ENCODE results near the gene SLC26A8. TPM values are rescaled to one million over a fixed set of nuclear protein-coding genes. Genes with fewer than 3 reads are reported as not detected.
"Not testable (repeated sequence)": the region's sequence is repeated elsewhere in the genome, so short reads cannot be mapped to it uniquely, and the experiment has no call there.

Gene SLC26A8
- total RNA-seq, 4 donors from 2014 or later: 0.19 TPM; not detected in 3

DNA sequence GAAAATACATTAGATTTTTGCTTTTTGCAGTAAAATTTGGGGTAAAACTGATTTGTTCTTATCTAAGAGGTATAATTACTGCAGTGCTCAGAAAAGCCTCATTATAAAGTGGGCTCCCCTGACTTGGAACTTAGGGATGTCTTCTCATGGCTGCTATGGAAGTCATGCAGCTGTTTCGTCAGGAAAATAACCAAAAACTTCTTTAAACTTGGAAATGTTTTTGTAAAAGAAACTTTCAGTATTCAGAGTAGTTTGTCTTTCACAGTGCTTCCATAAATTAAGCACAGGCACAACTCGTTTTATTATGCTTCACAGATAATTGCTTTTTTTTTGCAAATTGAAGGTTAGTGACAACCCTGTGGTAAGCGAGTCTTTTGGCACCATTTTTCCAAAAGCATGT lies 10.0 kb upstream of the SLC26A8 start:
- TF ChIP-seq, protein P1, sequence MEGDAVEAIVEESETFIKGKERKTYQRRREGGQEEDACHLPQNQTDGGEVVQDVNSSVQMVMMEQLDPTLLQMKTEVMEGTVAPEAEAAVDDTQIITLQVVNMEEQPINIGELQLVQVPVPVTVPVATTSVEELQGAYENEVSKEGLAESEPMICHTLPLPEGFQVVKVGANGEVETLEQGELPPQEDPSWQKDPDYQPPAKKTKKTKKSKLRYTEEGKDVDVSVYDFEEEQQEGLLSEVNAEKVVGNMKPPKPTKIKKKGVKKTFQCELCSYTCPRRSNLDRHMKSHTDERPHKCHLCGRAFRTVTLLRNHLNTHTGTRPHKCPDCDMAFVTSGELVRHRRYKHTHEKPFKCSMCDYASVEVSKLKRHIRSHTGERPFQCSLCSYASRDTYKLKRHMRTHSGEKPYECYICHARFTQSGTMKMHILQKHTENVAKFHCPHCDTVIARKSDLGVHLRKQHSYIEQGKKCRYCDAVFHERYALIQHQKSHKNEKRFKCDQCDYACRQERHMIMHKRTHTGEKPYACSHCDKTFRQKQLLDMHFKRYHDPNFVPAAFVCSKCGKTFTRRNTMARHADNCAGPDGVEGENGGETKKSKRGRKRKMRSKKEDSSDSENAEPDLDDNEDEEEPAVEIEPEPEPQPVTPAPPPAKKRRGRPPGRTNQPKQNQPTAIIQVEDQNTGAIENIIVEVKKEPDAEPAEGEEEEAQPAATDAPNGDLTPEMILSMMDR (IDR thresholded peaks at IDR 0.05): no peak
- TF ChIP-seq POLR2A (IDR thresholded peaks at IDR 0.05): no peak
- DNase-seq: no peak
- Histone ChIP-seq H3K9me3 (no peaks in the 10 kb centered on the region), H3K27ac (peak overlapping the region in 2 of 4 donors; percentile 47 to 54), H3K27me3 (no peaks in the 10 kb centered on the region), H3K4me3 (no peak overlapping the region), H3K36me3 (peaks cover 0 to 7% (median 0%) of the 10 kb centered on the region in 3 donors), H3K4me1 (peaks cover 24 to 98% (median 55%) of the 10 kb centered on the region in 3 donors)
- WGBS, 2 donors: 47% methylated on average over 3 of the region's 3 CpGs
- intact Hi-C loops (cut with DNase I): no loop called here

DNA sequence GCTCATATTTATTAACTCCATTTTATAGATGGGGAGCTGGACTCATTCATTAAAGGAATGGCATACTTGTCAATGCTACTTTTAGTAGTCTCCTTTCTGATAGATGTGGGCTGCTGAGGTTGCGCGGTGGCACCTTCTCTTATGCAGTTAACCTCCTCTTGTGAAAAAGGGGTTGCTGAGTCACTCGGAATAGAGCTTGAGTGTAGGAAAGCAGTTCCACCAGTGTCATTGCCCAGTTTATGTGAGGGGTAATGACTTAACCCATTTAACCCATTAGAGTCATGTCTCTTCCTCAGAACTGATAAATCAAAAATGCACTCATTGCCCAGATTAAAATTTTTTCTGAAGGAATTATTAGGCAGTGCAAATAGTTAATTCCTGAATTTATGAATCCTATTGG lies 9.5 kb upstream of the SLC26A8 start:
- Histone ChIP-seq H3K27me3 (no peaks in the 10 kb centered on the region), H3K27ac (peak overlapping the region in 2 of 4 donors; percentile 47 to 54), H3K4me1 (peaks cover 24 to 93% (median 50%) of the 10 kb centered on the region in 3 donors), H3K36me3 (peaks cover 0 to 7% (median 0%) of the 10 kb centered on the region in 3 donors), H3K4me3 (no peak overlapping the region), H3K9me3 (no peaks in the 10 kb centered on the region)
- 31 to 34% methylated on average over 3 of the region's 3 CpGs for WGBS, 2 donors
- DNase-seq: no peak
- intact Hi-C loops (cut with DNase I): no loop called here
- no peak for TF ChIP-seq POLR2A (IDR thresholded peaks at IDR 0.05)
- TF ChIP-seq, protein P1 (IDR thresholded peaks at IDR 0.05): no peak

DNA sequence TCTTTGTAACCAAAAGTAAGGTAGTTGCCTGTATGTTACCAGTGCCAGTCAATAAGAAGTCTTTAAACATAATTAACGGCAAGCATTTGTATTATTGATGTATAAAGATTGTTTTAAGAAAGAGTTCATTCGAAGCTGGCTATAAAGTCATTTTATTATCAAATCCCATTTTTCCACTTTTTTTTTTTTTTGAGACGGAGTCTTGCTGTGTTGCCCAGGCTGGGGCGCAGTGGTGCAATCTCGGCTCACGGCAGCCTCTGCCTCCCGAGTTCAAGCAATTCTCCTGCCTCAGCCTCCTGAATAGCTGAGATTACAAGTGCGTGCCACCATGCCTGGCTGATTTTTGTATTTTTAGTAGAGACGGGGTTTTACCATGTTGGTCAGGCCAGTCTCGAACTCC lies 8.7 kb upstream of the SLC26A8 start:
- H3K9me3 ChIP-seq; intact Hi-C loops (cut with DNase I); H3K4me3 ChIP-seq; H3K36me3 ChIP-seq; H3K27me3 ChIP-seq; DNase-seq: not testable (repeated sequence)
- 93 to 95% methylated on average over 10 of the region's 10 CpGs for WGBS, 2 donors
- peaks cover 21 to 85% (median 45%) of the 10 kb centered on the region in 3 donors for H3K4me1 ChIP-seq
- H3K27ac ChIP-seq: peak overlapping the region in 2 of 4 donors; percentile 42 to 54

DNA sequence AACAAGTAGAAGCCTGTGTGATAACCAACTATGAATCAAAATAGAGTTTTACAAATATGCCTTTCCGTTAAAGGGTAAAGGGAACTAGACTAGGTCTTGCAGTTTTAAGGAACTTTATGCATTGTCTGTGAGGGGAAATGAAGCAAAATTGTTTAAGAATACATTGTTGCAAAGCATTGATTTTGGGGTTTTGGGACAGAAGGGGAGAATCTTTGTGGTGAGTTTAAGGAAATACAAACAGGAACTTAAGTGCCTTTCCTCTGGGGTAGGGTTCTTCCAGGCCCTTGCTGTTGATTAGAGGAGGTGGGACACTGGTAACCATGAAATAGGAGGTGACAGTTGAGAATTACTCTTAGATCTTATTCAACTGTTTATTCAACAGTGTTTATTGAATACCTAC lies 7.8 kb upstream of the SLC26A8 start:
- Histone ChIP-seq H3K4me1 (peaks cover 17 to 76% (median 38%) of the 10 kb centered on the region in 3 donors), H3K4me3 (no peak overlapping the region), H3K27me3 (no peaks in the 10 kb centered on the region), H3K27ac (peak overlapping the region in 2 of 4 donors; percentile 36 to 54), H3K9me3 (no peaks in the 10 kb centered on the region), H3K36me3 (peaks cover 0 to 7% (median 0%) of the 10 kb centered on the region in 3 donors)
- no peak for DNase-seq
- intact Hi-C loops (cut with DNase I): no loop called here
- TF ChIP-seq POLR2A (IDR thresholded peaks at IDR 0.05): no peak
- TF ChIP-seq, protein P1 (IDR thresholded peaks at IDR 0.05): no peak
- 69 to 81% methylated on average over 1 of the region's 1 CpG for WGBS, 2 donors

DNA sequence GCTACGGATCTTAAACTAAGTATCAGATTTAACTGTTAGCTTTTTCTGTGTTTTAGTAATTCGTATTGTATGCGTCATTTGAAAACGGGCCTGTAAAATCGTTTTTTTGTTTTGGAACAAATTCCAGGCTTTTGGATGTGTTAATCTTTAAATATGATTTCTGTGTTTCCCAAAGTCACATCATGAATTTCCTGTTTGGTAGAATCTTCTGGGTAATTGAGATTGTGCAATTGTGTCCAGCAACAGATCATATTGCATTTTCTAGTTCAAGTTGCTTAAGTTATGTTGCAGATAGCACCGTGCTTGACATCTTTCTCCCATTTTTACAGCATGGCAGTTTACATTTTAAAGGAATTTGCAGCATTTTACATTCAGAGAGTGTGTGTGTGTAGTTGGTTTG lies 5.0 kb upstream of the SLC26A8 start:
- DNase-seq: no peak
- Histone ChIP-seq H3K9me3 (no peaks in the 10 kb centered on the region), H3K27ac (peak overlapping the region; percentile 92 to 94 (median 94)), H3K4me1 (peaks cover 19 to 59% (median 34%) of the 10 kb centered on the region in 3 donors), H3K36me3 (no peaks in the 10 kb centered on the region), H3K27me3 (peaks cover 0 to 3% (median 0%) of the 10 kb centered on the region in 4 donors), H3K4me3 (peak overlapping the region; percentile 79 to 98 (median 93))
- 2% methylated on average over 6 of the region's 6 CpGs for WGBS, 2 donors
- intact Hi-C loops (cut with DNase I): loop anchor here (10.0 kb wide), 1 partner anchor 165 kb away; the partner anchor contains the start of gene BRPF3
- TF ChIP-seq POLR2A (IDR thresholded peaks at IDR 0.05): no peak
- TF ChIP-seq, protein P1 (IDR thresholded peaks at IDR 0.05): no peak
